Mucosa of descending colon (tissue), 3 donors: ENCODE results near the gene PKP3. TPM values are rescaled to one million over a fixed set of nuclear protein-coding genes. Genes with fewer than 3 reads are reported as not detected.
"Not testable (repeated sequence)": the region's sequence is repeated elsewhere in the genome, so short reads cannot be mapped to it uniquely, and the experiment has no call there.

Source experiments
- ATAC-seq: fragments of 200-7000 bp; cut with Tn5 transposase; one replicate; pipeline ENCODE4 v1.9.1; 2020; ENCODE audit warnings: mild to moderate bottlenecking, moderate library complexity
- DNase-seq, 3 donors: peaks; one replicate each; pipeline ENCODE4 v3.0.0-alpha.2; 2020
- H3K36me3 ChIP-seq: fragments of 200-600 bp; one replicate; pipeline ENCODE4 v1.8.0; 2021; ENCODE audit warnings: low read depth, mild to moderate bottlenecking
- H3K4me1 ChIP-seq: fragments of 200-600 bp; one replicate; pipeline ENCODE4 v1.8.0; 2021; ENCODE audit warnings: low read depth, mild to moderate bottlenecking
- H3K4me3 ChIP-seq: fragments of 200-600 bp; one replicate; pipeline ENCODE4 v1.8.0; 2021; ENCODE audit warnings: mild to moderate bottlenecking
- H3K9me3 ChIP-seq: fragments of 200-600 bp; one replicate; pipeline ENCODE4 v1.8.0; 2021; ENCODE audit warnings: mild to moderate bottlenecking
- intact Hi-C, 2 donors: fragments of 100-400 bp; cut with DNase I in 1 of 2; cut with micrococcal nuclease in 1 of 2; formaldehyde crosslinking; loops; one replicate each; pipeline versions ENCODE4 v1.11.0 to v1.11.1; 2022; cut with DNase I, micrococcal nuclease
- total RNA-seq, 3 donors: library from RNA; stranded (reverse); fragmentation: NEBNext Ultra II Directional in 2 of 3; extraction: Animal tissue kit (Norgen Biotek cat#: 25700) in 2 of 3; gene quantifications; one replicate each; pipeline versions ENCODE4 v1.2.1 to v1.2.4, GENCODE V29; 2021 to 2023
- TF ChIP-seq, protein P1 (sequence below): fragments of 200-600 bp; IDR thresholded peaks from one replicate; pipeline ENCODE4 v1.8.0; 2022; ENCODE audit warnings: antibody characterized with exemption, mild to moderate bottlenecking
- donor health status: DM: no; HTN: no; CAD: no; lungs with moderate emphysema.
- donor health status: DM: no; HTN: no; CAD: no.
- donor health status: DM: no; HTN: yes; CAD: no.

The PKP3 gene
- total RNA-seq, 3 donors from 2014 or later = 73.3 to 174 (median 143) TPM

DNA sequence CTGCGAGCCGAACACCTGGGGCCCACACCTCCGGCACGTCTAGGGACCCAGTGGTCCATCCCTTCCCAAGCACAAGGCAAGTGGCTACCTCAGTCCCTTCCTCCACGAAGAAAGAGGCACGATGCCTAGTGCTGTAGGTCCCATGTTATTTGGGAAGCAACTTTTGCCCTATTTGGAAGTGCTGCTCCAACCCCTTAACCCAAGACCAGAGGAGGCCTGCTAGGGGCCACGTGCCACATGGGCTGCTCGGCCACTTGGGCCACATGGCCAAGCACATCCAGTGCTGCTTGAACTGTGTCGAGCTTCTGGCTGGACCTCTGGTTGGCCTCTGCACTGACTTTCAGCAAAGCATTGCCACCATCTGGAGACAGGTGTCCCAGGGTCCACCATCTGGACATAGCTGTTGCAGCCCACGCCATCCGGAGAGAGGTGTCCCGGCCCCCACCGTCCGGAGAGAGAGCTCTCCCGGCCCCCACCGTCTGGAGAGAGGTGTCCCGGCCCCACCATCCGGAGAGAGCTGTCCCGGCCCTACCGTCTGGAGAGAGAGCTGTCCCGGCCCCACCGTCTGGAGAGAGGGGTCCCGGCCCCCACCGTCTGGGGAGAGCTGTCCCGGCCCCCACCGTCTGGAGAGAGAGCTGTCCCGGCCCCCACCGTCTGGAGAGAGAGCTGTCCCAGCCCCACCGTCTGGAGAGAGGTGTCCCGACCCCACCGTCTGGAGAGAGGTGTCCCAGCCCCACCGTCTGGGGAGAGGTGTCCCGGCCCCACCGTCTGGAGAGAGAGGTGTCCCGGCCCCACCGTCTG, 31.2 kb upstream of the PKP3 start:
- intact Hi-C loops = no loop called here
- Histone ChIP-seq H3K4me1 (no peaks in the 10 kb centered on the region), H3K4me3 (no peak overlapping the region), H3K9me3 (peaks cover 9% of the 10 kb centered on the region), H3K36me3 (no peaks in the 10 kb centered on the region)
- no peak for ATAC-seq
- DNase-seq = peak in 1 of 3 donors; percentile 16
- TF ChIP-seq, protein P1, sequence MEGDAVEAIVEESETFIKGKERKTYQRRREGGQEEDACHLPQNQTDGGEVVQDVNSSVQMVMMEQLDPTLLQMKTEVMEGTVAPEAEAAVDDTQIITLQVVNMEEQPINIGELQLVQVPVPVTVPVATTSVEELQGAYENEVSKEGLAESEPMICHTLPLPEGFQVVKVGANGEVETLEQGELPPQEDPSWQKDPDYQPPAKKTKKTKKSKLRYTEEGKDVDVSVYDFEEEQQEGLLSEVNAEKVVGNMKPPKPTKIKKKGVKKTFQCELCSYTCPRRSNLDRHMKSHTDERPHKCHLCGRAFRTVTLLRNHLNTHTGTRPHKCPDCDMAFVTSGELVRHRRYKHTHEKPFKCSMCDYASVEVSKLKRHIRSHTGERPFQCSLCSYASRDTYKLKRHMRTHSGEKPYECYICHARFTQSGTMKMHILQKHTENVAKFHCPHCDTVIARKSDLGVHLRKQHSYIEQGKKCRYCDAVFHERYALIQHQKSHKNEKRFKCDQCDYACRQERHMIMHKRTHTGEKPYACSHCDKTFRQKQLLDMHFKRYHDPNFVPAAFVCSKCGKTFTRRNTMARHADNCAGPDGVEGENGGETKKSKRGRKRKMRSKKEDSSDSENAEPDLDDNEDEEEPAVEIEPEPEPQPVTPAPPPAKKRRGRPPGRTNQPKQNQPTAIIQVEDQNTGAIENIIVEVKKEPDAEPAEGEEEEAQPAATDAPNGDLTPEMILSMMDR = no peak

DNA sequence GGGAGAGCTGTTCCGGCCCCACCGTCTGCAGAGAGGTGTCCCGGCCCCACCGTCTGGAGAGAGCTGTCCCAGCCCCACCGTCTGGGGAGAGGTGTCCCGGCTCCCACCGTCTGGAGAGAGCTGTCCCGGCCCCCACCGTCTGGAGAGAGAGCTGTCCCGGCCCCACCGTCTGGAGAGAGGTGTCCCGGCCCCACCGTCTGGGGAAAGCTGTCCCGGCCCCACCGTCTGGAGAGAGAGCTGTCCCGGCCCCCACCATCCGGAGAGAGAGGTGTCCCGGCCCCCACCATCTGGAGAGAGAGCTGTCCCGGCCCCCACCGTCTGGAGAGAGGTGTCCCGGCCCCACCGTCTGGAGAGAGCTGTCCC, 30.6 kb upstream of the PKP3 start:
- peak in 2 of 3 donors; percentile 15 to 44 for DNase-seq
- H3K9me3 ChIP-seq, H3K4me3 ChIP-seq, H3K4me1 ChIP-seq, intact Hi-C loops, ATAC-seq, H3K36me3 ChIP-seq: not testable (repeated sequence)

DNA sequence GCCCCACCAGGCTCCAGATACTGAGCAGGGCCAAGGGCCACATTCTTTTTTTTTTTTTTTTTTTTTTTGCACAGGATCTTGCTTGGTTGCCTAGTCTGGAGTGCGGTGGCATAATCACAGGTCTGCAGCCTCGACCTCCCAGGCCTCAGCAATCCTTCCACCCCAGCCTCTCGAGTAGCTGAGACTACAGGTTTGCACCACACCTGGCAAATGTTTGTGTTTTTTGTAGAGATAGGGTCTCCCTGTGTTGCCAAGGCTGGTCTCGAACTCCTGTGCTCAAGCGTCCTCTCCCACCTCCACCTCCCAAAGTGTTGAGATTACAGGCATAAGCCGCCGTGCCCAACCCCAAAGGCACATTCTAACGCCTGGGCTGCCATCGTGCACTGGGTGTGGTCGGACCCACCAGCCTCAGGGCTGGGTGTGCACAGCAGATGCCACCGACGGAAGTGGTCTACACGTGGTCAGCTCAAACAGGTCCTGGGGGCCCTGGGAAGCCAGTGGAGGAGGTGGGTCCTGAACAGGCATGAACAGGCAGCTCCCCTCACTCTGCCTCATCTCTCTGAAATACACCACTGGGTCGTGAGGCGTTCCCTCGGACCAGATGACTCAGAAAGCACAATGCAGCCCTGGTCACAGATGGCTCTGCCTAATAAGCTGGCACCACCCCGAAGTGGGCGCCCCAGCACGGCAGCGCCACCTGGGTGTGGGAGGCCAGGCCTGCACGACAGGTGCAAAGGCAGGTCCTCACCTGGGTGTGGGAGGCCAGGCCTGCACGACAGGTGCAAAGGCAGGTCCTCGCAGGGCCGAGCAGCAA, 29.9 kb upstream of the PKP3 start:
- TF ChIP-seq, protein P1 = peak; percentile 35
- peaks cover 2% of the 10 kb centered on the region for H3K4me1 ChIP-seq
- intact Hi-C loops = no loop called here
- no peaks in the 10 kb centered on the region for H3K36me3 ChIP-seq
- H3K9me3 ChIP-seq = peaks cover 9% of the 10 kb centered on the region
- ATAC-seq (peak; percentile 99), DNase-seq (peak; percentile 82 to 89 (median 89))
- H3K4me3 ChIP-seq = no peak overlapping the region

DNA sequence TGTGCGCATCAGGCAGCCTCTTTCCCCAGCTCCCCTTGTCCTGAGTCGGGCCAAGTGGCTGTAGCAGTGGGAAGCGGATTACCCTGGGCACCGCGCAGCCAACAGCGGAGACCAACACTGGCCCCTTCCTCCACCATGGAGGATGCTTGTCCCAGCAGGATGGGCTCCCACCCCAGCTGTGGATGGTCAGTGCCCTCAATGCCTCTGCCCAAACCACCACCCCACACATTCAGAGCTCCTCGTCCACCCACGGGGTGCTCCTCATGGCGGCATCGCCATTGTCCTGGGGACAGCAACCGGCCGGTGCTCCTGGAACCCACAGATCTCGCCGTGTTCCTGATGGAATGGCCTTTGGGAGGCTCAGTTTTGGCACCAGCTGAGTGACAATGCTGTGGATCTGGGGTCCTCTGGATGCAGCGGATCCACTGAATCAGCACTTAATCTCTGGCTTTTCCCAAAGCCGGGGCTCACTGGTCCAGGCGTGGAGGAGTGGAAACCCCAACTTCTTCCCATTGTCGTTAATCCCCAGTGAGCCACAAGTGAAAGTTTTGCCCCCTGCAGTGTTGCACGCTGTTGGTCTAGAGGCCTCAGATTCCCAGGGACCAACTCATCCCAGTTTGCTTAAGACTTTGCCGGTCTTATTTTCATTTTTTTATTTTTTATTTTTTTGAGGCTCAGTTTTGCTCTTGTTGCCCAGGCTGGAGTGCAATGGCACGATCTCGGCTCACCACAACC, 28.9 kb upstream of the PKP3 start:
- H3K36me3 ChIP-seq = no peaks in the 10 kb centered on the region
- ATAC-seq (no peak), DNase-seq (peak in 1 of 3 donors; percentile 15)
- H3K4me1 ChIP-seq = peaks cover 2% of the 10 kb centered on the region
- peaks cover 9% of the 10 kb centered on the region for H3K9me3 ChIP-seq
- no peak overlapping the region for H3K4me3 ChIP-seq
- intact Hi-C loops = no loop called here
- TF ChIP-seq, protein P1 = no peak

DNA sequence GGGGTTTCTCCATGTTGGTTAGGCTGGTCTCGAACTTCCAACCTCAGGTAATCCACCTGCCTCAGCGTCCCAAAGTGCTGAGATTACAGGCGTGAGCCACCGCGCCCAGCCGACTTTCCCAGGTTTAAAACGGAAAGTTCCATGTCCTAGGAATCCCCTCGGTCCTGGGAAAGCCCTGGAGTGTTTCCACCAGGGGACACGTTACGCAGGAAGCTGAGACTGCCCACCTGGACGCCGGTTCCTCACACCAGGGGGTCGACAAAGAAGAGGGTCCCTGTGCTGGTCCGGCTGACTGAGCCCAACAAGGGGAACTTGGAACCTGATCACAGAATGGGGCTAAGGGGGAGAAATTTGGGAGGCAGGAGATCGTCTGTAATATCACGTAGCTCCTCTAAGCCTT, 28.2 kb upstream of the PKP3 start:
- peaks cover 2% of the 10 kb centered on the region for H3K4me1 ChIP-seq
- peak in 1 of 3 donors; percentile 17 for DNase-seq
- intact Hi-C loops = no loop called here
- no peak overlapping the region for H3K4me3 ChIP-seq
- ATAC-seq = no peak
- peaks cover 5% of the 10 kb centered on the region for H3K9me3 ChIP-seq
- TF ChIP-seq, protein P1 = no peak
- no peaks in the 10 kb centered on the region for H3K36me3 ChIP-seq
